NCI-H2227 (cell line): ENCODE measurements around the gene ABCG5.

ENCODE experiments used
- DNase-seq: peaks from one replicate; lab custom pipeline; 2025; ENCODE audit not compliant: unreplicated experiment; lab: John Stamatoyannopoulos, UW

The ABCG5 gene

DNA sequence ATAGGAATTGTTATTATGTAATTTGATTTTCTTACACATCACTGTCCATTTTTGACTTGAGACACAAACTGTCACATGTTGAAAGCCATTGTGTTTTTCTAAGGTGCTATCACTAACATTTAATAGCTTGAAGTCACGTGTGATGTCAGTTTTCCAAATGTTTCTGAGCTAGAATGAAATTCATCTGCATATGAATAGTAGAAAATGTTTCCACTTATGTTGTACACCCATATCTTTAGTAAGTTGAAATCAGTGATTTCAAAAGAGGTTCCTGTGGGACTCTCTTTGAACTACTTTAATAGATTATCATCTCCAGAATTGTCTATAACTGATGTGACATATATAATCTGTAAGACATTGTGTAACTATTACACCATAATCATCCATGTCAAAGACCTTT lies 27.8 kb downstream of the ABCG5 start:
- no peak for DNase-seq

DNA sequence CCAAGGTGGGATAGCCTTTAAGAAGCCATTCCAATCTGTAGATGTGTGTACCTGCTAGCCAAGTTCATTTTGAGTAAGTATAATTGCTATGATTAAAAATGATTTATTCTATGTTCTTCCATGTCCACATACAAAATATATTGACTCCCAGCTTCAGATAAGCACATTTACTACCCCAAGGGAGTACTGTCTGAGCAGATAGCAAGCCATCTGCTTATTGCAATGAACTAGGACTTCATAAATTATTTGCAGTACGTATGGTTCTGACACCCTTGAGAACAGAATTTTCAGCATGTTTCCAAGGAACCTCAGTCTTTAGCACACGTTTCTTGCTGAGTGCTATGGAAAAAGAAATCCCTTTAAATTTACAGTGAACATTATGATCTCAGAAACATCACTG lies 28.2 kb downstream of the ABCG5 start:
- no peak for DNase-seq

GRCh38 chr2:43806719-43807031 lies 32.0 kb downstream of the ABCG5 start:
- no peak for DNase-seq

GRCh38 chr2:43803113-43803512 lies 35.5 kb downstream of the ABCG5 start:
- no peak for DNase-seq

- no peak for DNase-seq
Measured at GRCh38 chr2:43802135-43802534, 36.5 kb downstream of the ABCG5 start.

DNA sequence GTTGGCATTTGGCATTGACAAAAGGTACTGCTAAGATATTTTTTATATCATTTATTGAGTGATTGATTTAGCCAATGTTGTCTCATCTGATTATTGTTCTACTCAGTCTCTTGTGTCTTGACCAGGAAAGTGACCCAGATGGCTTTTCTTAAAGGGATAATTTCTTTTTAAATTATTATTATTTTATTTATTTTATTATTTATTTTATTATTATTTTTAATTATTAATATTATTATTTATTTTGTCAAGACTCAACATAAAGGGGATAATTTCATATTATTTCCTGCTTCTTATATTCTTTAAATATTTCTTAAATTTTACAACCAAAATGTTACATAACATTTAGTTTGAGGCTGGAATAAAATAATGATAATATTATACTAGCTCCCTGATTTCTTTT lies 37.7 kb downstream of the ABCG5 start:
- DNase-seq, result no peak

DNA sequence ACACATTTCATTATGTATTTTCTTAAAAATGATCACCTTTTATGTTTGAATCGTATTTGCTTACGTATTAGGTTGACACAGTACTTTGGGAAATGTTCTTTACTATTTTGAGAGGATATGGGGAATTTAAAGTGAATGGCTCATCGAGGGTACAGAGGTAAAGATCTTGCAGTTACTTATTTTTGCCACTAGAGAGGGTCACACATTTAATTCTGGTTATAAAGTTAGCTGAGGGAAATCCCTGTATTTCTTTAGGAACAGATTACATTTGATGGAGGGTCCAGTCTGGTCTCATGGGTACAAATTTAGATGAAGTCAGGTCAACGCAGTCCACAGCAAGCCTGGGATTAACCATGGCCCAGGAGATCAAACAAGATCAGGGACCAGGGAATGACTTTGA lies 40.3 kb downstream of the ABCG5 start:
- DNase-seq, result no peak

DNA sequence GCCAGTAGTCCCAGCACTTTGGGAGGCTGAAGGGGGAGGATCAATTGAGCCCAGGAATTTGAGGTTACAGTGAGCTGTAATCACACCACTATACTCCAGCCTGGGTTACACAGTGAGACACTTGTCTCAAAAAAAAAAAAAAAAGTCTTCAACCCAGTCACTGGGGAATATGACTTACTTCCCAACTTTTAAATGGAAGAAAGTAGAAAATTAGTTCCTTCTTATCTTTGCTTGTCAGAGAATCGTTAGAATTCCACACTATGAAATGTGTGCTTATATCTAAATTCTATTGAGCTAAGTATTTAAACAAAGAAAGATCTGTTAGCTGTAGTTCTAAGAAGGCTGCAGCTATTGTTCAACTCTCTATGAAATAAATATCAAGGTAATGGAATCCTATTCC lies 42.4 kb downstream of the ABCG5 start:
- no peak for DNase-seq

- no peak for DNase-seq
Measured at GRCh38 chr2:43794956-43795355, 43.7 kb downstream of the ABCG5 start.

DNA sequence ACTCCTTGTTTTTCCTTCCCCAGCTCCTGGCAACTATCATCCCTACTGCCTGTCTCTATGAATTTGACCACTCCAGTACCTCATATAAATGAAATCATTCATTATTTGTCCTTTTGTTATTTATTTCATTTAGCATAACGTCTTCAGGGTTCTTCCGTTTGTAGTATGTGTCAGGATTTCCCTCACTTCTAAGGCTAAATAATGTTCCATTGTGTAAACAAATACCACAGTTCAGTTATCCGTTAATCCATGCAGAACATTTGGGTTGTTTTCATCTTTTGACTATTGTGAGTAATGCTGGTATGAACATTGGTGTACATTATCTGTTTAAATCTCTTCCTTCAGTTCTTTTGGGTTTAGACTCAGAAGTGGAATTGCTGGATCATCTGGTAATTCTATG lies 46.0 kb downstream of the ABCG5 start:
- no peak for DNase-seq

DNA sequence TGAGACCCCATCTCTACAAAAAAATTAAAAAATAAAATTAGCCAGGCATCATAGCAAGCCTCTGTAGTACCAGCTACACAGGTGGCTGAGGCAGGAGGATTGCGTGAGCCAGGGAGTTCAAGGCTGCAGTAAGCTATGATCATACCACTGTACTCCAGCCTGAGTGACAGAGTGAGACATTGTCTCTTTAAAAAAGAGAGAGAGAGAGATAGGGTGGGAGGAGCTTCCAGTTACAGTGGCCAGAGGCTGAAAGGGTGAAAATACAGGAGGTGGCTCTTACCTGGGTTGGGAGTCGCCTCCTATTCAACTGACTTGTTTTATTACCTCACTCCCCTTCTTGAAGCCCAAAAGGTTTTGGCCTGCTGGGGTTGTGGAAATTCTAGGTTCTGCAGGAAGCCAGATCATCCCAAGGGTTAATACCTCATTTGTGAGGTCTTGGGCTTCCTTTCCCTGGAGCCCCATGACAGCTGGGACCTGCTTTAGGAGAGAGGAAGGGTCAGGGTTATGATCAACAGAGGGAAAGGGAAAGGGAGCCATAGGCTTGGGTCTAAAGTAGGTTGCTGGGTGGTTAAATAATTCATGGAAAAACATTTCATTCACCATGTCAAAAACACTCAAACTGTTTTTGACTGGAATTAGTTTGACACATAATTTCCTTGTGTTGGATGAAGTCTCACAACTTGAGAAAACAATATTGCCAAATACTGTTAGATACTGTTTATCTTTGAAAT lies 47.4 kb downstream of the ABCG5 start:
- no peak for DNase-seq

GRCh38 chr2:43790147-43790546 lies 48.5 kb downstream of the ABCG5 start:
- no peak for DNase-seq

DNA sequence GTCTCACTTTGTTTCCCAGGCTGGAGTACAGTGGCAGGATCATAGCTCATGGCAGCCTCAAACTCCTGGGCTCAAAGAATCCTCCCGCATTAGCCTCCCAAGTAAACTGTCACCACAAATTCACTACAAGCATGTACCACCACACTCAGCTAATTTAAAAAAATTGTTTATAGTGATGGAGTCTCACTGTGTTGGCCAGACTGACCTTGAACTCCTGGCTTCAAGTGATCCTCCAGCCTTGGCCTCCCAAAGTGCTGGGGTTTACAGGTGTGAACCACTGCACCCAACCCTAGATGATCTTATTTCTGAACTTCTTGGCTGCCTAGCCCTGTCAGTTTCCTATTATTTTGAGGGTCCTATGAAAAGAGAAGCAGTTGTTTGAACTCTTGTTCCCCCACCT lies 50.0 kb downstream of the ABCG5 start:
- no peak for DNase-seq

GRCh38 chr2:43787895-43788294 lies 50.7 kb downstream of the ABCG5 start:
- no peak for DNase-seq

DNA sequence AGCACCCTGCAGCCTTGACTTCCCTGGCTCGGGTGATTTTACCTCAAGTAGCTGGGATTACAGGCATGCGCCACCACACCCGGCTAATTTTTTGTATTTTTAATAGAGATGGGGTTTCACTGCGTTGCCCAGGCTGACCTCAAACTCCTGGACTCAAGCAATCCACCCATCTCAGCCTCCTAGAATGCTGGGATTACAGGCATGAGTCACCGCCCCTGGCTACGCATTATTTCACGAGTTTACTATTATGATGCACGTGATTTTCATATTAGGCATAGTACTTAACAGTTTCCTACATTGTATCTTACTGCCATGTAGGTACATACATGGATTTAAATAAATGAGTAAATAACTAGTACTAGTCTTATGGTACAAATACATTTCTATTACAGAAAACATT lies 60.4 kb downstream of the ABCG5 start:
- no peak for DNase-seq

GRCh38 chr2:43777306-43777926 lies 61.2 kb downstream of the ABCG5 start:
- DNase-seq, result no peak

GRCh38 chr2:43776324-43776723 lies 62.3 kb downstream of the ABCG5 start:
- DNase-seq, result no peak

- no peak for DNase-seq
Measured at GRCh38 chr2:43774617-43775016, 64.0 kb downstream of the ABCG5 start.

GRCh38 chr2:43773876-43774613 lies 64.6 kb downstream of the ABCG5 start, which contains the start of gene DYNC2LI1:
TSS of gene DYNC2LI1 (plus strand) at chr2:43774039. CDS start at chr2:43774139, 100 bp downstream.
- peak; percentile 92 for DNase-seq

GRCh38 chr2:43766006-43766405 lies 72.6 kb downstream of the ABCG5 start:
- no peak for DNase-seq

GRCh38 chr2:43764086-43764705 lies 74.4 kb downstream of the ABCG5 start:
- DNase-seq, result no peak

- DNase-seq, result no peak
Measured at GRCh38 chr2:43763091-43763490, 75.5 kb downstream of the ABCG5 start.
